ENCODE measurements around the gene PTPN21.

The PTPN21 gene

GRCh38 chr14:88488081-88488480 is 66.7 kb downstream of the PTPN21 start:
- H3K27me3 ChIP-seq (replicated peaks in 2 of 5; ENCODE audit: control insufficient read depth in 4 of 5, insufficient read depth in 5 of 5, low read length in 4 of 5): peaks cover 0 to 3% (median 0%) of the 10 kb centered on the region in 5 experiments
- DNase-seq: no peak
- H3K9me3 ChIP-seq (ENCODE audit: control extremely low read depth in 1 of 5, control insufficient read depth in 4 of 5, insufficient read depth in 2 of 5, low read depth in 1 of 5, low read length in 4 of 5): no peaks in the 10 kb centered on the region
- H3K4me3 ChIP-seq (ENCODE audit: control insufficient read depth in 1 of 7, extremely low read depth in 1 of 7, insufficient read depth in 4 of 7, low read depth in 2 of 7, low read length in 6 of 7): no peak overlapping the region
- no peak overlapping the region for H3K27ac ChIP-seq (ENCODE audit: insufficient read depth in 1 of 2, low read depth in 1 of 2, low read length in 2 of 2, poor library complexity in 1 of 2, severe bottlenecking in 2 of 2)
- no peaks in the 10 kb centered on the region for H3K36me3 ChIP-seq (ENCODE audit: control insufficient read depth in 4 of 4, insufficient read depth in 4 of 4, low read length in 3 of 4)
- WGBS (ENCODE audit: insufficient coverage): 98% methylated on average over 7 of the region's 7 CpGs
- peaks cover 0 to 3% (median under 1%) of the 10 kb centered on the region in 4 experiments for H3K4me1 ChIP-seq (ENCODE audit: control extremely low read depth in 1 of 4, control insufficient read depth in 4 of 4, insufficient read depth in 4 of 4, low read length in 3 of 4)
- ChIA-PET POLR2A (no interaction called here), CTCF (interaction anchor here (1.6 kb wide), 1 partner anchor 72 kb away, joined by 5 read pairs; no protein-coding TSS in a partner anchor)

GRCh38 chr14:88482524-88482923 is 72.3 kb downstream of the PTPN21 start:
- Histone ChIP-seq H3K27ac (ENCODE audit: insufficient read depth in 1 of 2, low read depth in 1 of 2, low read length in 2 of 2, poor library complexity in 1 of 2, severe bottlenecking in 2 of 2) (no peak overlapping the region), H3K4me3 (ENCODE audit: control insufficient read depth in 1 of 7, extremely low read depth in 1 of 7, insufficient read depth in 4 of 7, low read depth in 2 of 7, low read length in 6 of 7) (no peak overlapping the region), H3K4me1 (ENCODE audit: control extremely low read depth in 1 of 4, control insufficient read depth in 4 of 4, insufficient read depth in 4 of 4, low read length in 3 of 4) (no peaks in the 10 kb centered on the region), H3K36me3 (ENCODE audit: control insufficient read depth in 4 of 4, insufficient read depth in 4 of 4, low read length in 3 of 4) (no peaks in the 10 kb centered on the region), H3K27me3 (replicated peaks in 2 of 5; ENCODE audit: control insufficient read depth in 4 of 5, insufficient read depth in 5 of 5, low read length in 4 of 5) (peaks cover 0 to 4% (median 0%) of the 10 kb centered on the region in 5 experiments), H3K9me3 (ENCODE audit: control extremely low read depth in 1 of 5, control insufficient read depth in 4 of 5, insufficient read depth in 2 of 5, low read depth in 1 of 5, low read length in 4 of 5) (peaks cover 0 to 13% (median 0%) of the 10 kb centered on the region in 5 experiments)
- no peak for DNase-seq
- WGBS (ENCODE audit: insufficient coverage): 97% methylated on average over 3 of the region's 3 CpGs
- ChIA-PET POLR2A (no interaction called here), CTCF (interaction anchor here (1.3 kb wide), 1 partner anchor 14 kb away, joined by 4 read pairs; no protein-coding TSS in a partner anchor)

- DNase-seq: no peak
- Histone ChIP-seq H3K4me3 (ENCODE audit: control insufficient read depth in 1 of 7, extremely low read depth in 1 of 7, insufficient read depth in 4 of 7, low read depth in 2 of 7, low read length in 6 of 7) (no peak overlapping the region), H3K36me3 (ENCODE audit: control insufficient read depth in 4 of 4, insufficient read depth in 4 of 4, low read length in 3 of 4) (no peaks in the 10 kb centered on the region), H3K9me3 (ENCODE audit: control extremely low read depth in 1 of 5, control insufficient read depth in 4 of 5, insufficient read depth in 2 of 5, low read depth in 1 of 5, low read length in 4 of 5) (peaks cover 0 to 13% (median 0%) of the 10 kb centered on the region in 5 experiments), H3K27me3 (replicated peaks in 2 of 5; ENCODE audit: control insufficient read depth in 4 of 5, insufficient read depth in 5 of 5, low read length in 4 of 5) (peaks cover 0 to 4% (median 0%) of the 10 kb centered on the region in 5 experiments), H3K27ac (ENCODE audit: insufficient read depth in 1 of 2, low read depth in 1 of 2, low read length in 2 of 2, poor library complexity in 1 of 2, severe bottlenecking in 2 of 2) (no peak overlapping the region), H3K4me1 (ENCODE audit: control extremely low read depth in 1 of 4, control insufficient read depth in 4 of 4, insufficient read depth in 4 of 4, low read length in 3 of 4) (no peaks in the 10 kb centered on the region)
- CTCF ChIA-PET: interaction anchor here (1.3 kb wide), 1 partner anchor 14 kb away, joined by 4 read pairs; no protein-coding TSS in a partner anchor
- 100% methylated on average over 4 of the region's 7 CpGs for WGBS (ENCODE audit: insufficient coverage)
- POLR2A ChIA-PET: no interaction called here
Measured at GRCh38 chr14:88481794-88482193, 73.0 kb downstream of the PTPN21 start.

- no CpG with 5 or more reads among the region's 2 CpGs for WGBS (ENCODE audit: insufficient coverage)
- CTCF ChIA-PET: interaction anchor here (0.9 to 1.3 kb wide), 3 partner anchors 10 to 534 kb away, joined by 3 to 4 read pairs (median 3); no protein-coding TSS in a partner anchor
Measured at GRCh38 chr14:88481059-88481458, 73.7 kb downstream of the PTPN21 start.

GRCh38 chr14:88479574-88479987 is 75.2 kb downstream of the PTPN21 start:
- Histone ChIP-seq H3K9me3 (ENCODE audit: control extremely low read depth in 1 of 5, control insufficient read depth in 4 of 5, insufficient read depth in 2 of 5, low read depth in 1 of 5, low read length in 4 of 5) (peaks cover 0 to 13% (median 0%) of the 10 kb centered on the region in 5 experiments), H3K27me3 (replicated peaks in 2 of 5; ENCODE audit: control insufficient read depth in 4 of 5, insufficient read depth in 5 of 5, low read length in 4 of 5) (peaks cover 0 to 4% (median 0%) of the 10 kb centered on the region in 5 experiments), H3K4me3 (ENCODE audit: control insufficient read depth in 1 of 7, extremely low read depth in 1 of 7, insufficient read depth in 4 of 7, low read depth in 2 of 7, low read length in 6 of 7) (no peak overlapping the region), H3K27ac (ENCODE audit: insufficient read depth in 1 of 2, low read depth in 1 of 2, low read length in 2 of 2, poor library complexity in 1 of 2, severe bottlenecking in 2 of 2) (no peak overlapping the region), H3K4me1 (ENCODE audit: control extremely low read depth in 1 of 4, control insufficient read depth in 4 of 4, insufficient read depth in 4 of 4, low read length in 3 of 4) (no peaks in the 10 kb centered on the region), H3K36me3 (ENCODE audit: control insufficient read depth in 4 of 4, insufficient read depth in 4 of 4, low read length in 3 of 4) (no peaks in the 10 kb centered on the region)
- no peak for DNase-seq
- ChIA-PET CTCF (no interaction called here), POLR2A (no interaction called here)
- 93% methylated on average over 24 of the region's 40 CpGs for WGBS (ENCODE audit: insufficient coverage)

More at GRCh38 chr14:88481059-88481458, 73.7 kb downstream of the PTPN21 start:
- Histone ChIP-seq H3K9me3 (ENCODE audit: control extremely low read depth in 1 of 5, control insufficient read depth in 4 of 5, insufficient read depth in 2 of 5, low read depth in 1 of 5, low read length in 4 of 5) (peaks cover 0 to 13% (median 0%) of the 10 kb centered on the region in 5 experiments), H3K36me3 (ENCODE audit: control insufficient read depth in 4 of 4, insufficient read depth in 4 of 4, low read length in 3 of 4) (no peaks in the 10 kb centered on the region), H3K4me3 (ENCODE audit: control insufficient read depth in 1 of 7, extremely low read depth in 1 of 7, insufficient read depth in 4 of 7, low read depth in 2 of 7, low read length in 6 of 7) (no peak overlapping the region), H3K27me3 (replicated peaks in 2 of 5; ENCODE audit: control insufficient read depth in 4 of 5, insufficient read depth in 5 of 5, low read length in 4 of 5) (peaks cover 0 to 4% (median 0%) of the 10 kb centered on the region in 5 experiments), H3K4me1 (ENCODE audit: control extremely low read depth in 1 of 4, control insufficient read depth in 4 of 4, insufficient read depth in 4 of 4, low read length in 3 of 4) (no peaks in the 10 kb centered on the region), H3K27ac (ENCODE audit: insufficient read depth in 1 of 2, low read depth in 1 of 2, low read length in 2 of 2, poor library complexity in 1 of 2, severe bottlenecking in 2 of 2) (no peak overlapping the region)
- POLR2A ChIA-PET: no interaction called here
- no peak for DNase-seq

GRCh38 chr14:88478931-88479330 is 75.9 kb downstream of the PTPN21 start:
- CTCF ChIA-PET: interaction anchor here (1.3 kb wide), 1 partner anchor 14 kb away, joined by 5 read pairs; no protein-coding TSS in a partner anchor
- Histone ChIP-seq H3K27me3 (replicated peaks in 2 of 5; ENCODE audit: control insufficient read depth in 4 of 5, insufficient read depth in 5 of 5, low read length in 4 of 5) (peaks cover 0 to 4% (median 0%) of the 10 kb centered on the region in 5 experiments), H3K36me3 (ENCODE audit: control insufficient read depth in 4 of 4, insufficient read depth in 4 of 4, low read length in 3 of 4) (no peaks in the 10 kb centered on the region), H3K4me1 (ENCODE audit: control extremely low read depth in 1 of 4, control insufficient read depth in 4 of 4, insufficient read depth in 4 of 4, low read length in 3 of 4) (no peaks in the 10 kb centered on the region), H3K9me3 (ENCODE audit: control extremely low read depth in 1 of 5, control insufficient read depth in 4 of 5, insufficient read depth in 2 of 5, low read depth in 1 of 5, low read length in 4 of 5) (peaks cover 0 to 13% (median 0%) of the 10 kb centered on the region in 5 experiments), H3K27ac (ENCODE audit: insufficient read depth in 1 of 2, low read depth in 1 of 2, low read length in 2 of 2, poor library complexity in 1 of 2, severe bottlenecking in 2 of 2) (no peak overlapping the region), H3K4me3 (ENCODE audit: control insufficient read depth in 1 of 7, extremely low read depth in 1 of 7, insufficient read depth in 4 of 7, low read depth in 2 of 7, low read length in 6 of 7) (no peak overlapping the region)
- POLR2A ChIA-PET: no interaction called here
- 99% methylated on average over 36 of the region's 36 CpGs for WGBS (ENCODE audit: insufficient coverage)
- DNase-seq: no peak

- H3K9me3 ChIP-seq (ENCODE audit: control extremely low read depth in 1 of 5, control insufficient read depth in 4 of 5, insufficient read depth in 2 of 5, low read depth in 1 of 5, low read length in 4 of 5): peaks cover 0 to 13% (median 0%) of the 10 kb centered on the region in 5 experiments
- H3K4me1 ChIP-seq (ENCODE audit: control extremely low read depth in 1 of 4, control insufficient read depth in 4 of 4, insufficient read depth in 4 of 4, low read length in 3 of 4): no peaks in the 10 kb centered on the region
- DNase-seq: no peak
- H3K27ac ChIP-seq (ENCODE audit: insufficient read depth in 1 of 2, low read depth in 1 of 2, low read length in 2 of 2, poor library complexity in 1 of 2, severe bottlenecking in 2 of 2): no peak overlapping the region
- H3K36me3 ChIP-seq (ENCODE audit: control insufficient read depth in 4 of 4, insufficient read depth in 4 of 4, low read length in 3 of 4): no peaks in the 10 kb centered on the region
- peaks cover 0 to 4% (median 0%) of the 10 kb centered on the region in 5 experiments for H3K27me3 ChIP-seq (replicated peaks in 2 of 5; ENCODE audit: control insufficient read depth in 4 of 5, insufficient read depth in 5 of 5, low read length in 4 of 5)
- CTCF ChIA-PET: interaction anchor here (1.3 kb wide), 1 partner anchor 15 kb away, joined by 5 read pairs; no protein-coding TSS in a partner anchor
- 96% methylated on average over 3 of the region's 6 CpGs for WGBS (ENCODE audit: insufficient coverage)
- POLR2A ChIA-PET: no interaction called here
- H3K4me3 ChIP-seq (ENCODE audit: control insufficient read depth in 1 of 7, extremely low read depth in 1 of 7, insufficient read depth in 4 of 7, low read depth in 2 of 7, low read length in 6 of 7): no peak overlapping the region
Measured at GRCh38 chr14:88477513-88478250, 77.1 kb downstream of the PTPN21 start.

Data from common myeloid progenitor, CD34-positive (primary cell).